GM12865 (cell line): ENCODE data around the gene NT5C3B.
A peak's percentile ranks its signal among the peaks of the same experiment; 100 is the strongest.

ENCODE experiments used
- DNase-seq: peaks from one replicate; pipeline ENCODE4 v3.0.0; 2010; ENCODE audit warnings: low read depth
- H3K4me3 ChIP-seq: 2 replicates; pipeline ENCODE4 v1.5.1; 2011; ENCODE audit warnings: mild to moderate bottlenecking, low read depth, low read length, control low read depth
- TF ChIP-seq, protein P1 (sequence below): IDR thresholded peaks from 2 replicates; pipeline ENCODE4 v1.5.1; 2011; ENCODE audit warnings: low read length, control low read depth, low read depth, inconsistent platforms; ENCODE audit not compliant: insufficient read depth; ENCODE audit errors: missing control alignments

Gene NT5C3B

DNA sequence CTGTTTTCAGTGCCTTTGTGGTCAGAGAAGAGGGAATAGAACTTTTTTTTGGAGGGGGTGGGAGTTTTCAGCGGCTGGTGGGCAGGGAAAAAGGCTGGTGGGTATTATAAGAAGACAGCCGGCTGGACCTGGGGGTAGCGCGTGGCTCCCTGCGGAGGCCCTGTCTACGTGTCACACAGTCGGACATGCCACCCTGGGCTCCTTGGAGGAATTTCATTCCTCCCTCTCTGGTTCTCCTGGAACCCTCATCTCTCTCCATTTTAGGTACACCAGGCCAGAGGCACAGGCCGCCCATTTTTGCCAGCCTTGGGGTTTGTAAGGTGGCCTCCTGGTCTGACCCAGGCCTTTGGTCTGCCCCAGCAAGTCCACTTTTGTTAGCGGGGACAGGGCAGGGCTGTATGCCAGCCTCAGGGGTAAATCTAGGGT is 22.3 kb downstream of the NT5C3B start:
- no peak overlapping the region for H3K4me3 ChIP-seq
- DNase-seq: no peak
- TF ChIP-seq, protein P1, sequence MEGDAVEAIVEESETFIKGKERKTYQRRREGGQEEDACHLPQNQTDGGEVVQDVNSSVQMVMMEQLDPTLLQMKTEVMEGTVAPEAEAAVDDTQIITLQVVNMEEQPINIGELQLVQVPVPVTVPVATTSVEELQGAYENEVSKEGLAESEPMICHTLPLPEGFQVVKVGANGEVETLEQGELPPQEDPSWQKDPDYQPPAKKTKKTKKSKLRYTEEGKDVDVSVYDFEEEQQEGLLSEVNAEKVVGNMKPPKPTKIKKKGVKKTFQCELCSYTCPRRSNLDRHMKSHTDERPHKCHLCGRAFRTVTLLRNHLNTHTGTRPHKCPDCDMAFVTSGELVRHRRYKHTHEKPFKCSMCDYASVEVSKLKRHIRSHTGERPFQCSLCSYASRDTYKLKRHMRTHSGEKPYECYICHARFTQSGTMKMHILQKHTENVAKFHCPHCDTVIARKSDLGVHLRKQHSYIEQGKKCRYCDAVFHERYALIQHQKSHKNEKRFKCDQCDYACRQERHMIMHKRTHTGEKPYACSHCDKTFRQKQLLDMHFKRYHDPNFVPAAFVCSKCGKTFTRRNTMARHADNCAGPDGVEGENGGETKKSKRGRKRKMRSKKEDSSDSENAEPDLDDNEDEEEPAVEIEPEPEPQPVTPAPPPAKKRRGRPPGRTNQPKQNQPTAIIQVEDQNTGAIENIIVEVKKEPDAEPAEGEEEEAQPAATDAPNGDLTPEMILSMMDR: no peak

- H3K4me3 ChIP-seq: no peak overlapping the region
- no peak for DNase-seq
- TF ChIP-seq, protein P1: no peak
Observed at GRCh38 chr17:41813152-41813680, 22.8 kb downstream of the NT5C3B start.

DNA sequence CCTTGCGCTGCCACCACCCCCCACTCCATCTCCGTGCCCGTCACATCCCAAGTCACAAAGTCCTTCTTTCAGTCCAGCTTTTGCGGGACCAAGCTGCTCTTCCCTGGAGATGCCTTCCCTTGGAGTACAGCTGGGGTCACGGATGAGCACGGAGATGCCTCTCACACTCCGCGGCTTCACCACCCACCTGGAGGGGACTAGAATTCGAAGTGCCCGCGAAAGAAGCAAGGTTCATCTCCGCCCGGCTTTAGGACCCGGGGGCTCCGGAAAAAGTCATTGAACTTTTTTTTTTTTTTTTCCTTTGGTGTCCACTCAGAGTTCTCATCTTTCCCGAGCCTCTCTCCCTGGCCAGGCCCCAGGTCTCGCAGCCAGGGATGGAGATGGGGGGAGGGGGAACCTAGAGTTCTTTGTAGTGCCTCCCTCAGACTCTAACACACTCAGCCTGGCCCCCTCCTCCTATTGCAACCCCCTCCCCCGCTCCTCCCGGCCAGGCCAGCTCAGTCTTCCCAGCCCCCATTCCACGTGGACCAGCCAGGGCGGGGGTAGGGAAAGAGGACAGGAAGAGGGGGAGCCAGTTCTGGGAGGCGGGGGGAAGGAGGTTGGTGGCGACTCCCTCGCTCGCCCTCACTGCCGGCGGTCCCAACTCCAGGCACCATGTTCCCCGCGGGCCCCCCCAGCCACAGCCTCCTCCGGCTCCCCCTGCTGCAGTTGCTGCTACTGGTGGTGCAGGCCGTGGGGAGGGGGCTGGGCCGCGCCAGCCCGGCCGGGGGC is 23.5 kb downstream of the NT5C3B start, which contains the start of gene FKBP10:
TSS of gene FKBP10 (plus strand) at position 624 of the 771 bp plus-strand sequence. CDS start at position 655, 31 bp downstream.
- peak within 1 kb of the TSS; percentile 59 for H3K4me3 ChIP-seq
- TF ChIP-seq, protein P1: no peak
- peak; percentile 28 for DNase-seq

- DNase-seq: peak; percentile 72
- TF ChIP-seq, protein P1: peak; percentile 75
Observed at GRCh38 chr17:41811549-41812380, 24.3 kb downstream of the NT5C3B start, which contains the start of gene P3H4. Gene P3H4 (minus strand): TSS chr17:41811949. CDS start chr17:41811915, 34 bp downstream.

GRCh38 chr17:41810659-41811548 is 25.1 kb downstream of the NT5C3B start:
- TF ChIP-seq, protein P1: no peak
- H3K4me3 ChIP-seq: peak overlapping the region; percentile 59
- DNase-seq: no peak

More at GRCh38 chr17:41811549-41812380, 24.3 kb downstream of the NT5C3B start, which contains the start of gene P3H4:
- peak within 1 kb of the TSS; percentile 59 for H3K4me3 ChIP-seq
